ENCODE measurements around the gene SLC35F3.
"Not testable (repeated sequence)": the region's sequence is repeated elsewhere in the genome, so short reads cannot be mapped to it uniquely, and the experiment has no call there.

SLC35F3 gene

GRCh38 chr1:234199476-234200127, 295.1 kb downstream of the SLC35F3 start:
- no peak overlapping the region for H3K27ac Mint-ChIP-seq
- H3K27me3 Mint-ChIP-seq = peaks cover 24% of the 10 kb centered on the region
- no peaks in the 10 kb centered on the region for H3K36me3 Mint-ChIP-seq (ENCODE audit: low read depth)
- H3K9me3 Mint-ChIP-seq = no peaks in the 10 kb centered on the region
- H3K4me1 Mint-ChIP-seq (ENCODE audit: low read depth) = no peaks in the 10 kb centered on the region
- H3K4me3 Mint-ChIP-seq = no peak overlapping the region

- H3K9me3 Mint-ChIP-seq = no peaks in the 10 kb centered on the region
- H3K4me3 Mint-ChIP-seq = no peak overlapping the region
- no peaks in the 10 kb centered on the region for H3K36me3 Mint-ChIP-seq (ENCODE audit: low read depth)
- H3K27me3 Mint-ChIP-seq = peaks cover 24% of the 10 kb centered on the region
- no peaks in the 10 kb centered on the region for H3K4me1 Mint-ChIP-seq (ENCODE audit: low read depth)
- no peak overlapping the region for H3K27ac Mint-ChIP-seq
Observed at GRCh38 chr1:234200566-234200965, 296.1 kb downstream of the SLC35F3 start.

- Mint-ChIP-seq H3K27ac (no peak overlapping the region), H3K4me1 (ENCODE audit: low read depth) (no peaks in the 10 kb centered on the region), H3K27me3 (peaks cover 20% of the 10 kb centered on the region), H3K4me3 (no peak overlapping the region), H3K36me3 (ENCODE audit: low read depth) (no peaks in the 10 kb centered on the region), H3K9me3 (no peaks in the 10 kb centered on the region)
Observed at GRCh38 chr1:234201600-234201999, 297.1 kb downstream of the SLC35F3 start.

GRCh38 chr1:234205966-234206365, 301.5 kb downstream of the SLC35F3 start:
- Mint-ChIP-seq H3K36me3 (ENCODE audit: low read depth) (no peaks in the 10 kb centered on the region), H3K9me3 (no peaks in the 10 kb centered on the region), H3K27ac (no peak overlapping the region), H3K4me3 (no peak overlapping the region), H3K4me1 (ENCODE audit: low read depth) (no peaks in the 10 kb centered on the region), H3K27me3 (peaks cover under 1% of the 10 kb centered on the region)

DNA sequence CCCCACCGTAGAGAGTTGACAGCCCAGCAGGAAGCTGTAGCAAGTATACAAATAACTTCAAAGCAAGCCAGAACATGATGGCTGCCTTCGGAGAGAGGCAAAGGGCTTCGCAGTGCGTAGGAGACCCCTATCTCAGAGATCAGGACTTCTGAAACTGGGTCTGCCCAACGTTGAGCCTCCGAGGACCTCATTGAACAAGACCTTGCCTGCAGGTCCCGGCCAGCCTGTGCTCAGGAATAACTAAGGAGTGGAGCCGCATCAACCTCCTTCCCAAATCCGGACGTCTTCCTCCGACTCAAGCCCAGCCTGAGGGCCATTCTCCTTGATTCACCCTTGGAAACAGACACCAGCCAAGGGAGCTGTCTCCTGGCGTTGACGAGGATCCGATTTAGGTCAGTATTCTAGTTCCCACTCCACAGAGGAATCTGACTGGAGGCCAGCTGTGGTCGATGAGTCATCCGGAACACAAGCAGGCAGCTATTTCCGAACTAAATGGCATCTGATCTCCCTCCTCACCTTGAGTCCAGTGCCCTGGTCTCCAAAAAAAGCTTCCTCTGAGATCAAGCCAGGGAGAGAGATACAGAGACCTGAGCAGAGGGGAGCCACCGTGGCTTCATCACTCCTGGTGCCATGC, 302.3 kb downstream of the SLC35F3 start:
- Mint-ChIP-seq H3K9me3 (no peaks in the 10 kb centered on the region), H3K27ac (no peak overlapping the region), H3K4me3 (no peak overlapping the region), H3K27me3 (no peaks in the 10 kb centered on the region), H3K4me1 (ENCODE audit: low read depth) (no peaks in the 10 kb centered on the region), H3K36me3 (ENCODE audit: low read depth) (no peaks in the 10 kb centered on the region)

DNA sequence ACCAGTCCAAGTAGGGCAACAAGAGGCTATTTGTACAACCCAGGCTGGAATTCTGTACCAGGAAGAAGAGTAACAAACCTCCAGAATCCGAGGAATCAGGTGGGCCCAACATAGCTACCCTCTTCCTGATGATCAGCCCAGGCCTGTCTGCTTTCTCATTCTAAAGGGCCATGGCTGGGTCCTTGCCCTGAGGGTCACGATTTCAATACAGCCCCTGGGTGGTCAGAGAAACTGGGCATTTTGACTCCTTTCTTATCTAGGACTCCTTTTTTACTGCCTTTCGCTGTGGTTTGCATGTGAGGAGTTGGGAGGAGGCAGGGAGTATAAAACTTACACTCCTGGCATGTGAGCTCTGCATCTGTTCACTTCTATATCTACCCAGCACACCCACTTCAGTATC, 303.9 kb downstream of the SLC35F3 start:
- H3K9me3 Mint-ChIP-seq = no peaks in the 10 kb centered on the region
- H3K4me1 Mint-ChIP-seq (ENCODE audit: low read depth) = peaks cover 7% of the 10 kb centered on the region
- H3K4me3 Mint-ChIP-seq = no peak overlapping the region
- no peaks in the 10 kb centered on the region for H3K36me3 Mint-ChIP-seq (ENCODE audit: low read depth)
- no peak overlapping the region for H3K27ac Mint-ChIP-seq
- H3K27me3 Mint-ChIP-seq = no peaks in the 10 kb centered on the region

DNA sequence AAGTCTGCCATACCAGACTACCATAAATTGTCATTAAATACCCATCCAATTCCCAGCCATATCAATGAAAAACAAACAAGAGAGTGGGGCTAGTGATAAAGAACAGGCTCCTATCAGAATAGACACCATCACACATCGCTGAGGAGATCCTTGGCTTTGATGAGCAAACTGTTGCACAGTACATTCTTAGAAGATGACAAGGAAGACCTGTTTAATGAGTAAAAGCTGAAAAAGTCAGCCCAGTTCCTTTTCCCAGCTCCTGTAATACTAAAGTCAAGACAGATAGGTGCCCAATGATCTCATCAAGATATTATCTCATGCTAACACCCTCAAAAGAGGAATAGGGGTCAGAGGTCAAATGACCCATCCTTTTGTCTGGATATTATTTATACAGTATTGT, 304.3 kb downstream of the SLC35F3 start:
- Mint-ChIP-seq H3K36me3 (ENCODE audit: low read depth) (no peaks in the 10 kb centered on the region), H3K27ac (no peak overlapping the region), H3K4me1 (ENCODE audit: low read depth) (peaks cover 10% of the 10 kb centered on the region), H3K9me3 (no peaks in the 10 kb centered on the region), H3K4me3 (no peak overlapping the region), H3K27me3 (peaks cover 2% of the 10 kb centered on the region)

GRCh38 chr1:234210429-234210828, 306.0 kb downstream of the SLC35F3 start:
- not testable (repeated sequence) for H3K27ac Mint-ChIP-seq; H3K36me3 Mint-ChIP-seq (ENCODE audit: low read depth); H3K4me3 Mint-ChIP-seq; H3K27me3 Mint-ChIP-seq; H3K9me3 Mint-ChIP-seq
- H3K4me1 Mint-ChIP-seq (ENCODE audit: low read depth) = peaks cover 13% of the 10 kb centered on the region

GRCh38 chr1:234211855-234212254, 307.4 kb downstream of the SLC35F3 start:
- H3K27ac Mint-ChIP-seq; H3K9me3 Mint-ChIP-seq; H3K4me3 Mint-ChIP-seq; H3K36me3 Mint-ChIP-seq (ENCODE audit: low read depth): not testable (repeated sequence)
- Mint-ChIP-seq H3K4me1 (ENCODE audit: low read depth) (peaks cover 28% of the 10 kb centered on the region), H3K27me3 (peaks cover 16% of the 10 kb centered on the region)

DNA sequence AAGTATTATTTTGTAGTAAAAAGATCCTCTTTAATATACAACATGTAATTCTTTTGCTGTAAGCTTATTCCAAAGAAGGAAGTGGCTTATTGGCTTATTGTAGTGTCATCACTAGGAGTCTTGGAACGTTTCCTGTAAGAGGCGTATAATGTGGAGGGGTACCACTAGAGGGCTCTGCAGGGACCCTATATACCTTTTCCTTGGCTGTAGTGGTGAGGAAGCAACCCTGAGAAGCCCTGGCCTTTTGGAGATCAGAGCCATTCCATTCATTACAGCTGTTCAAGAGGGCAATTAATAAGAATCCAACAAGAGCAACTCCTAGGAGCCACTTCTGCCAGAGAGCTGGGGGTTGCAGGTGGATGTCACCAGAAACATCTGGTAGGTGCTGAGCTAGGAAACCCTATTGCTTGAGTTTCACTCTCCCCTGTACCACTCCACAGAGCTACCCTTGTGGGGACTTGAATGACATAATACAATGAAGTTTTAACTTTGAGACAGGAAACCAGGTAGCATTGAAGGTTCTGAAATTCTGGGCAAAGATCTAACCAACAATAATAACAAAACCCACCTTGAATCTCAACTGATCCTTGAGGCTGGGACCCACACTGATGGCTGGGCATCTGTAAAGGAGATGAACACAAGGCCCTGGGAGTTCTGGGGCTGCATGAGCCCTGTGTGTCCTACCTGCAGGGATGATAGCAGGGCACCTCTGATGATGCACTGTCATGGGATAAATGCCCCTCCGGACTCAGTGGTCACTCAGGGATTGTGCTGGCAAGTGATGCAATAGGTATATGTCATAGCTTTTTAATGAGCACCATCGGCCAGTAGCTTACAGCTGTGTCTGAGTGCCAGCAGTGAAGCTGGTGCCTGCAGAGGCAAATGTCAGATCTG, 308.5 kb downstream of the SLC35F3 start:
- Mint-ChIP-seq H3K9me3 (no peaks in the 10 kb centered on the region), H3K36me3 (ENCODE audit: low read depth) (no peaks in the 10 kb centered on the region), H3K4me1 (ENCODE audit: low read depth) (peaks cover 38% of the 10 kb centered on the region), H3K27me3 (peaks cover 19% of the 10 kb centered on the region), H3K4me3 (peak overlapping the region; percentile 79), H3K27ac (no peak overlapping the region)

- Mint-ChIP-seq H3K4me3 (peak overlapping the region; percentile 79), H3K9me3 (no peaks in the 10 kb centered on the region), H3K27ac (peak overlapping the region; percentile 8), H3K4me1 (ENCODE audit: low read depth) (peaks cover 42% of the 10 kb centered on the region), H3K27me3 (peaks cover 19% of the 10 kb centered on the region), H3K36me3 (ENCODE audit: low read depth) (no peaks in the 10 kb centered on the region)
Observed at GRCh38 chr1:234213658-234214128, 309.2 kb downstream of the SLC35F3 start.

DNA sequence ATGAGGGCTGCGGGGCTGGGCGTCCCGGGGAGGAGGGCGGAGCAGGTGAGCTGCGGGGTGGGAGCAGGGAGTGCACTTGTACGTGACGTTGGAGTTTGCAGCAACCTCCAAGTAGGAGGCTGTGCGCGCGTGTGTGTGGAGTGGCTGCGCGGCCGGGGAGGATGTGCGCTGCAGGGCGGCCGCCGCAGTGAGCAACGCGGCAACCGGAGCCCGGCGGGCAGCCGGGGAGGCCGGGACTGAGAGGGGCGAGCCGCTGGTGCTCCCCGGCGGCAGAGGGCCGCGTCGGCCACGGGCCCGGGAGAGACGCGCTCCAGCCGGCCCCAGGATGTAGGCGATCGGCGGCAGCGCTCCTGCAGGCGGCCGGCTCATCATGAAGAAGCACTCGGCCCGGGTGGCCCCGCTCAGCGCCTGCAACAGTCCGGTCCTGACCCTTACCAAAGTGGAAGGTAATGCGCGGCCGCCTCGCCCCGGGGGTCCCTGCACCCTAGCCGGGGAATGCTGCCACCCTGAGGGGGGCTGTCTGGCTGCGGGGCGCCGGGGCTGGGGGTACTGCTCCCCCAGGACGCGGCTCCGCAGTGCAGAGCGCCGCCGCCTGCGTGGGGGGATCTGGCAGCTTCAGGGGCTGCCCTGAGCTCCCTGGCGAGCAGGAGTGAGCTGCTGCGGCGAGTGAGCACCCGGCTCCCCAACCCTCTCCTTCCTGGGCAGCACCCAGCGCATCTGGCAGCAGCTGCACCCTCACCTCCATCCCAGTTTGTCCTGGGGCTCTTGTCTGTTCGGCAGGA, 309.8 kb downstream of the SLC35F3 start:
- no peaks in the 10 kb centered on the region for H3K36me3 Mint-ChIP-seq (ENCODE audit: low read depth)
- H3K9me3 Mint-ChIP-seq = no peaks in the 10 kb centered on the region
- H3K4me1 Mint-ChIP-seq (ENCODE audit: low read depth) = peaks cover 42% of the 10 kb centered on the region
- H3K27ac Mint-ChIP-seq = peak overlapping the region; percentile 8
- peaks cover 19% of the 10 kb centered on the region for H3K27me3 Mint-ChIP-seq
- peak overlapping the region; percentile 79 for H3K4me3 Mint-ChIP-seq

DNA sequence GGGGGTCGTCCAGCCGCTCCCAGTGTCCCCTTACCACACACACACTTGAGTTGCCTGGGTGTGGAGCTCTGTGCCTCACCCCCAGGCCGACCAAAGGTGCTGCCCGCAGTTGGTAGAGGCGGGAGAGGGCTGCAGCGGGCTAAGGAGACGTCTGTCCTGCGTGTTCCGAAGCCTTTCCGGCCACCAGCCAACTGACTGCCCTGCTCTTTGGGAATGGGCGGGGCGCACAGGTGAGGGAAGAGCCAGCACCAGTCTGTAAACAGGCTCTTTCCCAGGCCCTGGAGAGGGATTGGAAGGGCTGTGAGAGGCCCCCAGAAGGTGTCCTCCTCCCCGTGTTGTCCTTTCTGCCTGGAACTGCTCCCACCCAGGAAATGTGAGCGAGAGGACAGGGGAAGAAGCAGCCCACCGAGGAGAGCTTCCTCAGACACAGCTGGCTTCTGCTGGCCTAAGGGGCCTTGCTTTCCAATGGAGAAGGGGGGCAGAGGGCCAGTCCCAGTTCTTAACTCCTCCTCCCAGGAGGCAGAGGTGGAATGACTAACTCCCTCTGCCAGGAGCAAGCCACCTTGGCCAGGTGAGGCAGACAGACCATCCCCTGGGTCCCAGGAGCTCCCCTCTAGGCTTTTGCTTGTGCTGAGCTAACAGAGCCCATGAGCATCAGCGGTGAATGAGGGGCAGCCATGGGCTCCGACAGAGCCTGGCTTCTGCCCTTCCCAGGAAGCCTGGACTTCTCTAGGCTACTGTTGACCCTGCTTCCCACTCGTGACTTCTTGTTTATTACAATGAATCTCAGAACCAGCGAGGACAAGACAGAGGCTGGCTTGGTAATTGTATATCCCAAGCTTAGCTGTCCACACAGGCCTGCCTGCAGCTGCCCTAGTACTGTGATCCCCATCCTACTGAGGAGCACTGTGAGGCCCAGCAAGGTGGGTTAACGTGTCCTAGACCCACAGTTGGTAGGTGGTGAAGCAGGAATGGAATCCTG, 310.7 kb downstream of the SLC35F3 start:
- Mint-ChIP-seq H3K4me1 (ENCODE audit: low read depth) (peaks cover 42% of the 10 kb centered on the region), H3K27ac (no peak overlapping the region)

More for the DNA sequence above, 310.7 kb downstream of the SLC35F3 start:
- Mint-ChIP-seq H3K9me3 (no peaks in the 10 kb centered on the region), H3K4me3 (peak overlapping the region; percentile 66), H3K36me3 (ENCODE audit: low read depth) (no peaks in the 10 kb centered on the region), H3K27me3 (peaks cover 19% of the 10 kb centered on the region)
